AG08395 (cell line): ENCODE measurements around the gene COPE.
"Not testable (repeated sequence)": the region's sequence is repeated elsewhere in the genome, so short reads cannot be mapped to it uniquely, and the experiment has no call there.

ENCODE experiments used
- DNase-seq: peaks from one replicate; pipeline ENCODE4 v3.0.0; 2012; ENCODE audit warnings: mixed read lengths, low spot score

The COPE gene

DNA sequence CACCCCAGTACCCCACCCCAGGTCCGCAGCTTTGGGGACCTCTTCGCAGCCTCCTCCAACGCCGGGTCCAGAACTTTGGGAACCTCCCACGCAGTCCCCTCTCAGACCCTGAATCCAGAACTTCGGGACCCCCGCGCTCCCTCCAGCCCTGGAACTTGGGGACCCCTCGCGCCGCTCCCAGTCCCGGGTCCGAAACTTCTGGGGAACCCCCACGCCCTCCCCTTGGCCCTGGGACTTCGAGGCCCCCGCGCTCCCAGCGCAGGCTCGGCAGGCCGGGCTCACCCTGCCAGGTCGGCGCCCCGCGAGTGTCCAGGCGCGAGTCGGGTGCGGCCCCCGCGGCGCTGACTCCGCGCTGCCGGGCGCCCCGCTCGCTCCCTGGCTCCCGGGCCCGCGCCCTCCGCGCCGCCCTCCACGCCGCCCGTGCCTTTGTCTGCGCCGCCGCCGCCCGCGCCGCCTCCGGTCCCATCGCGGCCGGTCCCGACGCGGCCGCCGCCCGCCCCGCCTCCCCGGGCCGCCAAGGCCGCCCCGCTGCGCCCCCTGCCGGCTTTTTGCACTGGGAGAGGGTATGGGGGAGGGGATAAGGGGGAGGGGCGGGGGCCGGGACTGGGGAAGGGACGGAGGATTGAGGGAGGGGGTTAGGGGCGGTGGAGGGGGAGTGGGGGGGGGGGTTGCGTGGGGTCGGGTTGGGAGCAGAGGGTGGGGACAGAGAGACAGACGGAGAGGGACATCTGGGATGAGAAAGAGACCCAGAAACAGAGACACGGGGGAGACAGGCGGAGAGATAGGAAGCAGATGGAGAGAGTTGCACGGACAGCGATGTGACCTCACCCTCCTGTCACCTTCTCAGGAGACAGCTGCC lies 21.8 kb upstream of the COPE start, which contains the start of gene HOMER3:
Gene HOMER3 (minus strand): TSS at position 449 of the 859 bp plus-strand sequence. CDS start 2,235 bp downstream, outside the sequence.
- DNase-seq: peak; percentile 94

DNA sequence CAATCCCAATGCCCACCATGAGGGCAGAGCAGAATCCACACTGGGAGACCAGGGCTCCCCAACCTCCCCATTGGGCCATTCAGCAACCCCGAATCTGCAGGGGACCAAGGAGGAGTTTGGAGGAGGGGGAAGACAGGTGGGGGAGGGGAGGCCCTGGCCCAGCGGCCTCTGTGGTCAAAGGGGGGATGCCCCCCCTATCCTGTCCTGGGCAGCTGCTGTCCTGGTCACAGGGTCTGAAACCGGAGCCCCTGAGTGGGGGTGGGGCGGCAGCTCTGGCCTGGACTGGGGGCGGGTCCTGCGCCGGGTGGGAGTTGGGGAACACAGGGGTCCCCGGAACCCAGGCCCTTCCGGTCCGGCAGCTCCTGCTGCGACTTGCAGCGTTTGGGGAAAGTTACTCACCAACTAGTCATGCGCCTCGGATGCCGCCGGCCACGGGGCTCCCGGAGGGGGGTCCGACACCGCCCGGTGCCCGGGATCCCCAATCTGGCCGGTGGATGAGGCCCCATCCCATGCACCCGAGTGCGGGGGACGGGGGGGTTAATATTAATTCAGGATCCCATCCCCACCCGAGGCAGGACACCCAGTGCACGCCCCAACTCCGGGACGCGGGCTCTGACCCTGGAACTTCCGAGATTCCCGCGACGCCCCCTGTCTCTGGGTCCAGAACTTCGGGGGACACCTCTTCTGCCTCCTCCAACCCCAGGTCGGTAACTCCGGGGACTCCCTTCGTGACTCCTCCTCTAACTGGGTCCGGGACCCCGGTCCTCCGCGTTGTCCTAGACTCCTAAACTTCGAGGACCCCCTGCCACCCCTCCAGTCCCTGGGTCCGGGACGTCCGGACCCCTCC lies 21.0 kb upstream of the COPE start:
- DNase-seq: peak; percentile 79

DNA sequence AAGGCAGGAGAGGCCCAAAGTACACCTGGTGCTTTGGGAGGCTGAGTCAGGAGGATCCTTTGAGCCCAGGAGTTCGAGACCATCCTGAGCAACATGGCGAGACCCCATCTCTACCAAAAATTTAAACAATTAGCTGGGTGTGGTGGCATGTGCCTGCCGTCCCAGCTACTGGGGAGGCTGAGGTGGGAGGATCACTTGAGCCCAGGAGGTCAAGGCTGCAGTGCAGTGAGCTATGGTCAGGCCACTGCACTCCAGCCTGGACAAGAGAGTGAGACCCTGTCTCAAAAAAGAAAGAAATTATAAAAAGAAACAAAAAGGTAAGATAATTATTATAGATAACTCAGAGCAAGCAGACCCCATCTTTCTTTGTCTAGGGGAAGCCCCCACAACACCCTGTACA lies 20.0 kb upstream of the COPE start:
- DNase-seq: no peak

DNA sequence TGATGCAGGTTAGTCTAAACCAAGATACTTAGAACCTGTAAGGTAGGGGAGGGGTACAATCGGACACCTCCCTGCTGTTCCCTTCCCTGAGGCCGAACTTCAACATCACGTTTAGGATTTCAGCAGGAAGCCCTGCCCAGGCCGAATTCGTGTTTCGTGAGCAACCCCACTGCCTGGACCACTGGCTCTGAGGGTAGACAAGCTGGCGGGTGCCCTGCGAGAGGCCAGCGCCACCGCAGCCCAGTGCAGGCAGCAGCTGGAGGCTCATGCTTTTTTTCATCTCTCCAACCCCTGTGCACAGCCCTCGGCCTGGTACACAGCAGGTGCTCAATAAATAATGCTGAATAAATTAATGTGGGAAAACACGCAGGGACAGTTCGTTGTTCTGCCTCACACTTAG lies 14.1 kb upstream of the COPE start:
- DNase-seq: no peak

DNA sequence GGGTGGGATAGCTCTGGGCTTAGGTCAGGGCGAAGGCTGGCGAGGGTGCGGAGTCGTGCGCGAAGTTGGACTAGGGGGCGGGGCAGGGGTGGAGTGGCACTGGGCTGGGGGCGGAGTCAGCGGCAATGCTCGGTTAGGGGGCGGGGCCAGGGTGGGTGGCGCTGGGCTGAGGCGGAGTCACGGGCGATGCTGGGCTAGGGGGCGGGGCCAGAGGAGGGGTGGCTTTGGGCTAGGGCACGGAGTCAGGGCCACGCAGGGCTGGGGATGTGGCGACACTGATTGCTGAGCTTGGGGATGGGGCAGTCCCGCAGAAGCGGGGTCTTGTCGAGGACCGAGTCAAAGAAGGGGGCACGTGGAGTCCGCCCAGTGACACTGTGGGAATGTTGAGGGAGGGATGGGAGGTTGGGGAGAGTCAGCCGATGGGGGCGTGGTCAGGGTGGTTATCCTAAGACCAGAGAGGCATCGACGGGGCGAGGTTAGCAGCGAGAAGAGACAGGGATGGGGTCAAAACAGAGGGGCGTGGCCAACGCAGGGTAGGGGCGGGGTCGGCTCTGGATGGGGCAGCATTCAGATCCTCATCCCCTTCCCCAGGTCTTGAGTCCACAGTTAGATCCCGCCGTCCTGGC lies 13.1 kb upstream of the COPE start:
- peak; percentile 92 for DNase-seq

DNA sequence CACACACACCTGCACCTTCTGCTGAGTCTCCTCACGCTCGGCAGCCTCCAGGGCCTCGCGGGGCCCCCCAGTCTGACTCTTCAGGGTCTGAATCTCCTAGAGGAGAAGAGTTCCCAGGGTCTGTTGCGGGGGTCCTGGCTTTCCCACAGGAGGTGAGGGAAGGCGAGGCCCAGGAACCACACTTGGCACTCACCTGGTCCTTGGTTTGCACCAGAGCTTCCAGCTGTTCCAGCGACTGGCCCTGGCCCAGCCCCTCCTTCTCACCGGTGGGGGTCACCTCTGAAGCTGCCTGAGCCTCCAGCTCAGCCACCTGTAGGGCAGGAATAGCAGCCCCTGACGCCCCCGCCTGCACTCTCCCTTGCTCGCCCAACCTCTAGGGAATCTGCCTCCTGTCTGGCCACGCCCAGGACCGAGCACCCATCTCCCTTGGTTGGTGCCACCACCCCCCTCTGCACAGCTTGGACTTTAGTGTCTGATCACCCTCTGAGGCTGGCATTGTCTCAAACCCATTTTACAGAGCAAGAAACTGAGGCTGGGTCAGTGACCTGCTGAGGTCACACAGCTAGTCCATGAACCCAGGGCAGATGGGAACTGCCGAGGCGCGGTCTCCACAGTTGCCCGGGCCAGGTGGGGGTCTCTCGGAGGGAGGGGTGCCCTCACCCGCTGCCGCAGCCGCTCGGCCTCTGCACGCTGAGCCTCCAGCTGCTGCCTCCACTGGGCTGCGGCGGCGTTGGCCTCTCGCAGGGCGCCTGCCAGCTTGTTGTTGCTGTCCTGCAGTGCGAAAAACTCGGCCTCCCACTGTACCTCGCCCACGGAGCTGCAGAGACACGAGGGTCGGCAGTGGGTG lies 12.4 kb upstream of the COPE start:
- no peak for DNase-seq

DNA sequence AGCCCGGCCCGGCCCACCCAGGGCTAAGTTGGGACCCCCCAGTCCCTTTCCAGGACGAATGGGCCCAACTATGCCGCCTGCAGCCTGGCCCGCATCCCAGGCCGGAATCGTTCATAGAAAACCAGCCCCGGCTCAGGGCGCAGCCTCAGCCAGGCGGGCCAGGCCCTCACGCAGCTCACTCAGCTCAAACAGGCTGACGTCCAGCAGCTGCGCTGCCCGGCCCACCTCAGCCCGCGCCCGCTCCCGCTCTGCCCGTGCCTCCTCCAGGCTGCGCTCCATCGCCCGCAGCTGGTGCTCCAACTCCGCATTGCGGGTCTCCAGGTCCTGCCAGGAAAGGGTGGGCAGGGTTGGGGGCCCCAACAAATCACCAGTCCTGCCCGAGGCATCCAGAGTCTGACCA lies 10.1 kb upstream of the COPE start:
- no peak for DNase-seq

DNA sequence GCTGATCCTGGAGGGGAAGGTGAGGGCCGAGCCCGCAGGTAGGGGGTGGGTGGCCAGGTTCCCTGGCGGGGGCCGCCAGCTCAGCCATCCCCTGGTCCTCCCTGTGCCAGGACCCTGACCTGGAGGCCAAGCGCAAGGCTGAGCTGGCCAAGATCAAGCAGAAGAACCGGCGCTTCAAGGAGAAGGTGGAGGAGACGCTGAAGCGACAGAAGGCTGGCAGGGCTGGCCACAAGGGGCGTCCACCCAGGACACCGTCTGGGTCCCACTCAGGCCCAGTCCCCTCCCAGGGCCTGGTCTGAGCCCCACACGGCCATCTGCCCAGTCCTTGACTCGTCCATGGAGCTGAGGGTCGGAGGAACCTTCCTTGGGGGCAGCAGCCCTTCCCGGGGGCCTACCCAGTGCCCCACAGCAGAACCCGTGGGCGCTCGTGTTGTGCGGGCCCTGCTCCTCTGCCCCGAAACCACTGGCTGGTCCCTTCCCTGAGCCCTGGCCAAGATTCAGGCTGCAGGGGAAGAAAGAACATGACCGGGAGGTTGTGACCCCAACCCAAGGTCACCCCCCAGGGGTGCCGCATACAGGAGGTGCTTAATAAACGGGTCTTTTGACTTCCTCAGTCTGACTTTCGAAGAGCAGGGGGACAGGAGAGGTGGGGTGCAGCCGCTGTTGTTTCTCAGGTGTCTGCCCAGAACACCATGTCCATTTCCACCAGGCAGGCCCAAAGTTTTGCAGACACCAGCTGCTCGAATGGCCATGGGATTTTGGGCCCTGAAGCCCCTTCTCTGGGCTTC lies 9.0 kb upstream of the COPE start:
- DNase-seq: no peak

DNA sequence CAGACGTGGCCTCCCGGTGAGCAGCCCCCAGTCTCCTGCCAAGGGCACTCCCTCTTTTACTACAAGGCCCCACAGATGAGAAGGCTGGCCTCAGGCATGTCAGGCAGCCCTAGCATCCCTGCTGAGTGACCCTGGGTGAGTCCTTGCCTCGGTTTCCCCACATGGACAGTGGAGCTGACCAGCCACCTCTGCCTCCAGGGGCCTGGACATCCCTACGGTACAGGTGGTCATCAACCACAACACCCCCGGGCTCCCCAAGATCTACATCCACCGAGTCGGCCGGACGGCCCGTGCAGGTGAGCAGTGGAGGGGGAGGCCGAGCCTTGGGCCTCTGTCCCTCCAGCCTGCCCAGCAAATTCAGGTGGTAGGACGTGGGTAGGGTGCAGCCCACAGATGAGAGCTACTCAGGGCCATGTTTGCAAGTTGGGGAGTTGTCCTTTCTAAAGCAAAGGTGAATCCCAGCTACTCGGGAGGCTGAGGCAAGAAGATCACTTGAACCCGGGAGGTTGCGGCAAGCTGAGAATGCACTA lies 5.6 kb upstream of the COPE start:
- no peak for DNase-seq

DNA sequence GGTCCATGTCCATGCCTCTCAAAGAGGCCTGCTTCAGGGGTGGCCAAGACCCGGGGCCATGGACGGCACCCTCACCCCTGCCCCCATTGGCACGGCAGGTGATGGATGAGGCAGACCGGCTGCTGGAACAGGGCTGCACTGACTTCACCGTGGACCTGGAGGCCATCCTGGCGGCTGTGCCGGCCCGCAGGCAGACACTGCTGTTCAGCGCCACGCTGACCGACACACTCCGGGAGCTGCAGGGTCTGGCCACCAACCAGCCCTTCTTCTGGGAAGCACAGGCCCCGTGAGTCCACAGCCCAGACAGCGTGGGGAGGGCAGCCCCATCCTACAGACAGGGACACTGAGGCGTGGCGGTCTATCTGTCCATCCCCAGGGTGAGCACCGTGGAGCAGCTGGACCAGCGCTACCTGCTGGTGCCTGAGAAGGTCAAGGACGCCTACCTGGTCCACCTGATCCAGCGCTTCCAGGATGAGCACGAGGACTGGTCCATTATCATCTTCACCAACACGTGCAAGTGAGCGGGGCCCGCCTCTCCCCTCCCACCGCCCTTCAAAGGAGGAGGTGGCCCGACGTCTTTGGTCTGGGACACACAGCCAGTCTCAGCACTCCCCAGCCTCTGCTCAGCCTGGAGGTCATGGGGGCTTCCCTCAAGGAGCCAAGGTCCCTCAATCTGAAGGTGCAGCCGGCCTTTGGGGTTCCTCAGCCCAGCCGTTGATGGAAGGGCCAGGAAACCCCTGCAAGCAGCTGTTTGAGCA lies 3.2 kb upstream of the COPE start:
- DNase-seq: no peak

DNA sequence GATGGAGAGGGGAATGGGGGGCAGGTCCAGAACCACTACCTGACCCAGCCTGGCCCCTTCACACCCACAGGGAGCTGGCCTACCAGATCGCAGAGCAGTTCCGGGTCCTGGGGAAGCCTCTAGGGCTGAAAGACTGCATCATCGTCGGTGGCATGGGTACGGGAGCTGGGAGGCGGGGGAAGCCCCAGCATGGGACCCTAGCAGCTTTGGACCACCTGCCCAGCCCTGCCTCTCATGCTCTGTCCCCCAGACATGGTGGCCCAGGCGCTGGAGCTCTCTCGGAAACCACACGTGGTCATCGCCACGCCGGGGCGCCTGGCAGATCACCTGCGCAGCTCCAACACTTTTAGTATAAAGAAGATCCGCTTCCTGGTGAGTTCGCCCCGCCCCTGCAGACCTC lies 2.4 kb upstream of the COPE start:
- DNase-seq: no peak

DNA sequence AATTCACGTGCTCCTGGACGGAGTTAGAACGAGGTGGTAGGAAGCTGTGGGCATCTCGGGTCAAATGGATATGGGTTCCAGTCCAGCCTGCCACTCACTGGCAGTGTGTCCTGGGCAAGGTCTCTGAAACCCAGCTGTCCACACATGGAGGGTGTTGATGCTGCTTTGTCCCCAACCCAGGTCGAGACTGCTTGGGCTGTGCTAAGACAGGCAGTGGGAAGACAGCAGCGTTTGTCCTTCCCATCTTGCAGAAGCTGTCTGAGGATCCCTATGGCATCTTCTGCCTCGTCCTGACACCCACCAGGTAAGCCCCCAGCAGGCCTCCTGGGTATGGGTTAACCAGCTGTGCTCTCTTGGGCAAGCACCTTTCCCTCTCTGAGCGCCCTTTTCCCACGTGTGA lies 1.2 kb upstream of the COPE start:
- DNase-seq: no peak

DNA sequence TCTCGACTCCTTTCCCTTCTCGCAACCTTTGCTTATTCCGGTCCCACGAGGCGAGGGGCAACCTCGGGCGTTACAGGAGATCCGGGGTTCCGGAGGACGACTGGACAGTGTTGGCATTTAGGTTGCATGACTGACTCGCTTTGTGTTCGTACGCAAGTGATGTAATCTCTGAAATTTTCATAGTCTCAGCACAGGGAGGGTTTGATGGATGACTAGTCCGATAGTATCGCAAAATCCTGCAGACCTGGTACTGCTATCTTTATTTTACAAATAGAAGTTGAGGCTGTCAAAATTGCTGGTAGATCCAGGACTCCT lies 670 bp upstream of the COPE start:
- DNase-seq: no peak

DNA sequence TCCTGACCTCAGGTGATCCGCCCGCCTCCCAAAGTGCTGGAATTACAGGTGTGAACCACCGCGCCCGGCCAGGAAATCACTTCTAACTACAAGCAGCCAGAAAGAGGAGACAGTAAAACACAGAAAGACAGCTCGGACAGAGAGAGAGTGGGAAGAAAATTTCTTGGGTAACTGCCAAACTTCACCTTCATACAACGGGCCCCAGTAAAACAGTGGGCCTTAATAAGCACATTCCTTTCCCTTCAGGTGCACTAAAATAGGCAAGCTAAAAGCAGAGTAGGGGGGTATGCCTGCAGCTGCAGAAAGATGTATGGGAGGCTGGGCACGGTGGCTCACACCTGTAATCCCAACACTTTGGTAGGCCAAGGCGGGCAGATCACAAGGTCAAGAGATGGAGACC lies 1.6 kb downstream of the COPE start:
- not testable (repeated sequence) for DNase-seq

DNA sequence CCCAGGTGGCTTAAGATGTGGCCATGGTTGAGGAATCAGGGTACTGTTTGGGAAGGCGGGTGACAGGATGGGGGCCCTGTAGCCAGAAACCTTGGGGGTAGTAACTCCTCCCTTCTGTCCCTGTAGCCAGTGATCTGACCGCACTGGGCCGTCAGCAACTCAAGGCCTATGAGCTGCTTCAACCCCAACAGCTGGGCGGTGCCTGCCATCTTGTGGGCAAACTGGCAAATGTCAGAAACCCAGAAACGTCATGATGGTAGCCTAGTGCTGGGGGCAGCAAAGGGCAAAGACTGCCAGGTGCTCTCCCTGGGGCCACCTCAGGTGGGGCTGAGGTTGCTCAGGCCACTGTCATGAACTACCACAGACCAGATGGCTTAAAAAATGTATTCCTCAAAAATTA lies 3.5 kb downstream of the COPE start:
- DNase-seq: peak; percentile 73

DNA sequence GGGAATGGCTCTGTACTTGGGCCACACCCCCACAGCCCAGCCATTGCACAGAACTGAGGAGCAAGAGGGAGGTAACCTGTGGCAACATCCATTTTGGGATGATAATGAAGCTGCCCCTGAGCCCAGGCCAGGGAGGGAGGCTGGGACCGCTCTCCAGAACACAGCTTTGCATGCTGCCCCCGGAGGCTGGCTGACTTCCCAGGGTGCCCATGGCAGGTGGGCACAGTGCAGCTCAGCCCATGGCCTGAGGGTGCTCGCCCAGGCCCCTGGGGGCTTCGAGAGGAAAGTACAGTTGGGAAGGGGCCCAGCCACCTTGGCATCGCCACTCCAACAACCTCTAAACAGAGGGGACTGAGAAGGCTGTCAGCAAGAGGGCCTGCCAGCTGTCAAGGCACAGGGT lies 5.7 kb downstream of the COPE start:
- no peak for DNase-seq

DNA sequence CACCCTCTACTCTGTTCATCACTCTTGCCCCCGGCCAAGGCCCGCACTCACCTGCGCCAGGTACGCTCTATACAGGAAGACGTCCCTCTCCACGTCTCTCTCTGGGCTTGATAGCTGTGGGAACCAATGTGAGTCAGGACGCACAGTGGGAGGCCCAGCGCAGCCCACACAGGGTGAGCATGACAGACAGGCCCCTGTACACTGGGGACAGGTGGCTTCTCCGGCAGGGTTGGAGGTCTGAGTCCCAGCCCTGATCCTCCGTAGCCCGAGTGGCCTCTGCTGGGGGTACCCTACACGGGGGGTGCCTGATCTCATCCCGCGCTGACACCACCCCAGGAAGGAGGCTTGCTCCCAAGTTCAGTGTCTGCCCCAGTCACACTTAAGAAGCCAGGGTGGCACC lies 6.3 kb downstream of the COPE start:
- DNase-seq: no peak

DNA sequence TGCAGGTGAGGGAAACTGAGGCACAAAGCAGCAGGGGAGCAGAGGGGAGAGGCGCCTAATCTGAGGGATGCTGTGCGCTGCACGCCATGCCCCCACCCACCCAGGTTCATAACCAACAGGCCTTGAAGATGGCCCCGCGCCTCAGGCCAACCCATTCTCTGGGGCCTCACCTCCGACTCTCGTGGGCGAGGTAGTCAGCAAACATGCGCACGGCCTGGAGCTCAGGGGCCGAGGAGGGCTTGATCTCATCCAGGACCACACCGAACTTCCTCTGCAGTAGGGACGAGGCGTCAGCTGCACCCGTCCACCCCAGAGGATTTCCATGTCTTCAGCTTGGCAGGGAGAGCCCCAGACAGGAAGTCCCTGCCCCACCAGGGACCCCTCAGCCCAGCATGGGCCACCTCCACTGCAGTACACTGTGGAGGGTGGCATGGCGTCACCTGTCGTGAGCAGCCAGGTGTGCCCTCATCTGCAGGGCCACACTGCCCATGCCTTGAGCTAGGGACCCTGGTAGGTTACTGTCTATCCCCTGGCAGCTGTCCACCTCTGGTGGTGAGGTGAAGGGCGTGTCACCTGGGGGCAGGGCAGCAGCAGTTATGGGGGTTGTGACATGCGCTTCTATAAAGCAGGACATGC lies 8.3 kb downstream of the COPE start:
- DNase-seq: no peak

DNA sequence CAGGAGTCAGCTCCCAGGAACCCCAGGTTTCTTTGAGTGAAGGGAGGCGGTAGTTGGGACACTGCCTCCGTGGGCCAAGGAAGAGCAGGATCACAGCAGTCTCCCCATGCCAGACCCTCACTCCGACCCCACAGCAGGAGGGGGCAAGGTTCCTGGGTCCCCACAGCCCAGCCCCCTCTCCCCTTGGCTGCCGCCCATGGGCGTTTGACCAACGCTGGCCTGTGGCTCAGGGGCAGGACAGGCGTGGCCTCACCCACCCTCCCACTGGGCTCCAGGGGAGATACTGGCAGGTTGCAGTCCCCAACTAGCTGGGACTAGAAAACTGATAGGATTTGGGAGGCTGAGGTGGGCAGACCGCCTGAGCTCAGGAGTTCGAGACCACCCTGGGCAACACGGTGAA lies 9.2 kb downstream of the COPE start:
- no peak for DNase-seq
